Body of pancreas (tissue), 4 donors: ENCODE results near the gene KCTD4.

Source experiments
- CTCF ChIP-seq, 7 experiments: fragments of 450-650 bp in 4 of 7; fragments of 200-600 bp in 3 of 7; sonication (generic) in 3 of 7; IDR thresholded peaks; one replicate each; pipeline ENCODE4 v1.5.1; 2016 to 2019; ENCODE audit warnings: antibody characterized with exemption in 7 of 7
- POLR2A ChIP-seq, 3 donors: fragments of 450-650 bp; IDR thresholded peaks; one replicate each; pipeline ENCODE4 v1.6.1; 2016; ENCODE audit warnings: antibody characterized with exemption in 3 of 3, mild to moderate bottlenecking in 2 of 3

- TF ChIP-seq CTCF (IDR thresholded peaks at IDR 0.05): no peak
- TF ChIP-seq POLR2A (IDR thresholded peaks at IDR 0.05): no peak
Observed at GRCh38 chr13:45240143-45240542, 39.3 kb upstream of the KCTD4 start.
